ENCODE measurements around the gene CHRM2.

DNA sequence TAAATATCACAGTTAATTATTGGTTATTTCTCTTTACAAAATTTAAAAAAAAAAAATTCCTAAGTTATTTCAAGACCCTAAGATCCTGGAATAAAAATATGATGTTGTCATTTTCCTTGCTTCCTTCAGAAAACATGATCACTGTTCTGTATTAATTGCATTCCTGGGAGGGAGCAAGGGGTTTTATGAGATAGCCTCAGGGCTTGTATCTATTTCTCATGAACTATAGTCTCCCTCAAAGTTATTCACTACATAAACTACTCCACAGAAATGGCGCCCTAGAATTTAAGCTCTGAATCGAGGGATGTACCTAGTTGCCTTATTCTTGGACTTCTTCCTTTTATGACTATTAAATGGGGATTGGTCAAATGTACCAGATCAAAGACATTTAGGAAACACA is 170.3 kb downstream of the CHRM2 start:
- TF ChIP-seq POLR2A (IDR thresholded peaks at IDR 0.05) (no peak), EP300 (IDR thresholded peaks at IDR 0.05) (no peak)
- TF ChIP-seq, protein P1, sequence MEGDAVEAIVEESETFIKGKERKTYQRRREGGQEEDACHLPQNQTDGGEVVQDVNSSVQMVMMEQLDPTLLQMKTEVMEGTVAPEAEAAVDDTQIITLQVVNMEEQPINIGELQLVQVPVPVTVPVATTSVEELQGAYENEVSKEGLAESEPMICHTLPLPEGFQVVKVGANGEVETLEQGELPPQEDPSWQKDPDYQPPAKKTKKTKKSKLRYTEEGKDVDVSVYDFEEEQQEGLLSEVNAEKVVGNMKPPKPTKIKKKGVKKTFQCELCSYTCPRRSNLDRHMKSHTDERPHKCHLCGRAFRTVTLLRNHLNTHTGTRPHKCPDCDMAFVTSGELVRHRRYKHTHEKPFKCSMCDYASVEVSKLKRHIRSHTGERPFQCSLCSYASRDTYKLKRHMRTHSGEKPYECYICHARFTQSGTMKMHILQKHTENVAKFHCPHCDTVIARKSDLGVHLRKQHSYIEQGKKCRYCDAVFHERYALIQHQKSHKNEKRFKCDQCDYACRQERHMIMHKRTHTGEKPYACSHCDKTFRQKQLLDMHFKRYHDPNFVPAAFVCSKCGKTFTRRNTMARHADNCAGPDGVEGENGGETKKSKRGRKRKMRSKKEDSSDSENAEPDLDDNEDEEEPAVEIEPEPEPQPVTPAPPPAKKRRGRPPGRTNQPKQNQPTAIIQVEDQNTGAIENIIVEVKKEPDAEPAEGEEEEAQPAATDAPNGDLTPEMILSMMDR (IDR thresholded peaks at IDR 0.05): no peak
